ENCODE data around the gene MARS1.
A peak's percentile ranks its signal among the peaks of the same experiment; 100 is the strongest.

Gene MARS1

GRCh38 chr12:57549909-57550640, 62.2 kb downstream of the MARS1 start, which contains the start of gene KIF5A:
Gene KIF5A (plus strand): TSS chr12:57550044. CDS start chr12:57550272, 228 bp downstream.
- no peak for DNase-seq (ENCODE audit: low read depth)
- no peak for TF ChIP-seq CTCF (IDR thresholded peaks at IDR 0.05; ENCODE audit: low read depth, low read length, missing control alignments)
- H3K4me3 ChIP-seq (ENCODE audit: low read depth, low read length) = peak within 1 kb of the TSS; percentile 29

DNA sequence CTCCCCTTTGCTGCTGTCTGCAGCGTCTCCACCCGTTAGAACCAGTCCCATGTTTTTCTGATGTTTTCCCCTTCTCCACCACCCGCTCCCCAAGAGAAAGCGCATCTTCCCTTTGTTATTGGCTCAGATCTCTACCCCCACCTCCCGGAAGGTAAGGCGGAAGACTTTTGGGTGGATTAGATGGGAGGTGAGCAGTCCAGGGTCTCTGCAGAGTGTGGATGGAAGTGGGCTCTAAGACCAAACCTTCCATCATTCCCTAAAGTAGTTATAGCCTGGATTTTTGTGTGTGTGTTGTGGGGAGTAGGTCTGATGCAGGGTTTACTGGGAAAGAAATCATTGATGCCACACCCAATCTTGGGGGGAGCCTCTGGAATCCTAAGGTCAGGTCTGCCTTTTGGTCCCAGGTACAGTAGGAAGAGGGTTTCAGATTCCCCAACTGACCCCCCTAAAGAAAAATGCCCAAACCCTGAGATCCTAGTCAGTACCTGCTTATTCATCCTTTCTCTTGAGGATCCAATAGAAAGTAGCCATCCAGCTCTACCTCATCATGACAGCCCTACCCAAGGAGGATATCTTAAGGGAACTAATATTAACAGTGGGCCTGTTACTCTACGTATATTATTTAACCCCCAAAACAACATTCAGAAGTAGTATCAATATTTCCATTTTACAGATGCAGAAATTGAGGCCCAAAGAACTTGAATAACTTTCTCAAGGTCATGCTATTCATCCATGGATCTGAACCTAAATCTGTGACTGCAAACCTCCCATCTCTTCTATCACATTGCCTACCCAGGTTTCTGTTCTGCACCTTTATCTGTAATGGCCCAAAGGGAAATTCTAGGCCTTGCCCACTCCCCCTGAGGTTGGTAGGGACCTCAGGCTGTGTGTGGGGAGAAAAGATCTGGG, 63.0 kb downstream of the MARS1 start:
- H3K4me3 ChIP-seq (ENCODE audit: low read depth, low read length) = no peak overlapping the region
- no peak for DNase-seq (ENCODE audit: low read depth)
- TF ChIP-seq CTCF (IDR thresholded peaks at IDR 0.05; ENCODE audit: low read depth, low read length, missing control alignments) = no peak

DNA sequence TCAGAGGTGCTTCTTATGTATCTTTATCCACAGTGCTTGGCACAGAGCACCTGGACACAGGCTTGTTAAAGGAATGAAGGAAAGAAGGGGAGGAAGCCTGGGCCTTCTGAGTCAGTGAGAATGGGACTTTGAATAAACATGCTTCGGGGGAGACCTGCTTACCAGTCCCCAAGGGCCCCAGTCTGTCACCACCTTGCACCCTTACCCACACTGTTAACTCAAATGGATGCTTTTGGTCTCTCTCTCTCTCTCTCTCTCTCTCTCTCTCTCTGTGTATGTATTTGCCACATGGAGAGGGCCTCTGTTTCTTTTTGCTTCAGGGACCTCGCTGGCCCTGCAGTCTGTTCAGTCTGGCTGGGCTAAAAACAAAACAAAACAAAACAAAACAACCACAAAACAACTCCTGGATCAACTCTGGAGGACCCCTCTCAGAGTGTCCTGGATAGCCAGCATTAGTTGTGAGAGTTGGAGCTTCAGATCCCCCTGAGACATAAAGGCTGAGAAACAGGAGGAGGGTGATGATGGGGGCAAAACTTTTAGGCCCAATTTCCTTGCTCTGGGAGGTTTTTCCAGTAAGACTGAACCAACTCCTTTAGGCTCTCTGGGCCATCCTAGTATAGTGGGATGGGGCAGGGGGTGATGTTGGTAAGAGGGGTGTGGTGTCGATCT, 63.9 kb downstream of the MARS1 start:
- no peak for TF ChIP-seq CTCF (IDR thresholded peaks at IDR 0.05; ENCODE audit: low read depth, low read length, missing control alignments)
- no peak overlapping the region for H3K4me3 ChIP-seq (ENCODE audit: low read depth, low read length)
- no peak for DNase-seq (ENCODE audit: low read depth)

DNA sequence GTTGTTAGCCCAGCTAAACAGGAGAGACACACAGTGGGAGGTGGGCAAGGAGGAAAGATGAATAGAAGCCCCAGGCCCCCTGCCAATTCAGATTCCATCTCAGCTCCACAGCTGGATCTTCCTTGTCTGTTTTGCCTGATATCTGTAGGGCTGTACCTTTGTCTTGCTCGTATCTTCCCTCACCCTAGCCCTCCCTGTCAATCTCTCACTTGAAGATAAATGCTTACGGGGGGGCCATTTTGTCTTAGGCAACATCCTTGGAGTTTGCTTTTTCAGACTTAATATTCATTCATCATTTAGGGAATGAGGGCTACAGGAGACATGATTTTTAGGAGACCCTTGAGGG, 64.4 kb downstream of the MARS1 start:
- TF ChIP-seq CTCF (IDR thresholded peaks at IDR 0.05; ENCODE audit: low read depth, low read length, missing control alignments) = no peak
- H3K4me3 ChIP-seq (ENCODE audit: low read depth, low read length) = no peak overlapping the region
- DNase-seq (ENCODE audit: low read depth) = no peak

DNA sequence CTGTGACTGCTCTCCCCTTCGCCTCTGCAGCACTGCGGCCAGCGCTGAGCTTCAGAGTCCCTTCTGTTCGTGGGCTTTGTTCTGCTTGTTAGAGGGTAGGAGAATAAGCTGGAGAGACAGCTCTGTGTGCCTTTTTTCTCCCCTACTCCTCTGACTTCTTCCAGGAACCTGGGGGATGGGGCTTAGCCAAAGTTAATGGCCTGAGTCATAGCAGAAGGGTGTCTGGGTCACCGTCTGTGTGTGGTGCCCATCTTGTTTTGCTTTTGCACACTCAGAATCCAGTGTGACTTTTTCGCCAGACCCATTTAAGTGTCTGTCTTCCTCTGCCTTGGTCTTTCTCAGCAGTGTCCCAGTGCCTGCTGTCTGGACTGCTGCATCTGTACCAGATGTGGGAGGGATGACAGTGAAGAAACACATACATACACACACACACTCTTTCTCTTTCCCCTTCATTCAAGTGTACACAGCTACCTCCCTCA, 65.0 kb downstream of the MARS1 start:
- no peak for TF ChIP-seq CTCF (IDR thresholded peaks at IDR 0.05; ENCODE audit: low read depth, low read length, missing control alignments)
- no peak for DNase-seq (ENCODE audit: low read depth)
- no peak overlapping the region for H3K4me3 ChIP-seq (ENCODE audit: low read depth, low read length)

DNA sequence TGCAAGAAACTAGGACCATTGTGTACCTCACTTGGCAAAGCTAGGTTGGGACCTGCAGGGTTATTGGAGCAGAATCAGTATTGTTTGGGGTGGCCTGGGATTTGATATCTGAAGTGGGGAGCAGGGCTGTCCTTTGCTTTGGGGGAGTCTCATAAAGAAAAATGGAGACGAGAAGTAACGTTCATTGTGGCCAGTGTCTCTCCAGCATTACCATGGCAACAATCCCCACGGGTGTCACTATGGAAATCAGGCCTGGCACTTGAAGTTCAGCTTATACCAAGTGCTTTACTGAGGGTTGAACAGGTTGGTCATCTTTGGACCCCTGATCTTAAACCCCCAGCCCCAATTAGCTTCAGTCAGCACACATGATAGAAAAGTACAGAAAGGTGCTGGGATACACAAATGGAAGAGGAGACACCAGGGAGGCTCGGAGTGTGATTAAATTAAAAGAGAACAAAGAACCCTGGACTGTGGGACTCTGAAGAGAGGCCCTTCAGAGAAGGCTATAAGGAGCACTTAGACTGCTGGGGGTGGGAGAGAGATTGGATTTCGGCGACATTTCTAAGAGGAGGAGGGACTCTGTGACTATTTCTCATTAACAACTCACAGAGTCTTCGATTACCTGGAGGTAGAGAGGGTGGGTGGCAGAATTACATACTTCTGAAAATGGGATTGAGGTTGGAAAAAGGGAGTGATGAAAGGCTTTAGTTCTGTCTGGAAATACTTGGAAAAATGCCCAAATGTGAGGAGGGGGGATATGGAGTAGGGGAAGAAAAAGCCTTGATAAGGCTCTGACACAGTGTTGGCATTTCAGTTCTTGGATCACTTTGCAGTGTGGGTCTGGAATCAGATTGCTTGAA, 65.7 kb downstream of the MARS1 start:
- no peak for DNase-seq (ENCODE audit: low read depth)
- no peak for TF ChIP-seq CTCF (IDR thresholded peaks at IDR 0.05; ENCODE audit: low read depth, low read length, missing control alignments)
- no peak overlapping the region for H3K4me3 ChIP-seq (ENCODE audit: low read depth, low read length)

Data from GM12864 (cell line).